NCI-H82 treated with DMSO at 0.1 percent for 48 hours (cell line): Measurements from ENCODE around the gene SRRM1.
"Not testable (repeated sequence)": the region's sequence is repeated elsewhere in the genome, so short reads cannot be mapped to it uniquely, and the experiment has no call there.

Experiments
- DNase-seq: peaks from one replicate; lab custom pipeline; 2025; ENCODE audit not compliant: unreplicated experiment; lab: John Stamatoyannopoulos, UW

SRRM1 gene

DNA sequence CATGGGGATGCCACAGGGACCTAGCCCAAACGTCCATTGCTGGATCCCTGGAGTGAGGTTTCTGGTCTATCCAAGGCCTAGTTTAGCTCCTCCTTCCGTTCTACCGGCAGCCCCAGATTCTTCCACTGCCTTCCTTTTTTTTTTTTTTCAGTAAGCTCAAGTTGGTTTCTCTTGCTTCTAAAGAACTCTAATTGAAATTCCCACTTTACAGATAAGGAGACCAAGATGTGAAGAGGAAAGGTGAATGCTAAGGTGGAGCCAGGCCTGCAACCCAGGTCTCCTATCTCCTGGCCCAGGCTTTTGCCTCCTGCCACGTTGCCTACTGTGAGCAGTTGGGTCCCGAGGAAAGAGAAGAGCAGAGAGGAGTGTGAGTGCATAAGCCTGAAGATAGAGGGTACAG, 70.6 kb downstream of the SRRM1 start:
- DNase-seq = no peak

DNA sequence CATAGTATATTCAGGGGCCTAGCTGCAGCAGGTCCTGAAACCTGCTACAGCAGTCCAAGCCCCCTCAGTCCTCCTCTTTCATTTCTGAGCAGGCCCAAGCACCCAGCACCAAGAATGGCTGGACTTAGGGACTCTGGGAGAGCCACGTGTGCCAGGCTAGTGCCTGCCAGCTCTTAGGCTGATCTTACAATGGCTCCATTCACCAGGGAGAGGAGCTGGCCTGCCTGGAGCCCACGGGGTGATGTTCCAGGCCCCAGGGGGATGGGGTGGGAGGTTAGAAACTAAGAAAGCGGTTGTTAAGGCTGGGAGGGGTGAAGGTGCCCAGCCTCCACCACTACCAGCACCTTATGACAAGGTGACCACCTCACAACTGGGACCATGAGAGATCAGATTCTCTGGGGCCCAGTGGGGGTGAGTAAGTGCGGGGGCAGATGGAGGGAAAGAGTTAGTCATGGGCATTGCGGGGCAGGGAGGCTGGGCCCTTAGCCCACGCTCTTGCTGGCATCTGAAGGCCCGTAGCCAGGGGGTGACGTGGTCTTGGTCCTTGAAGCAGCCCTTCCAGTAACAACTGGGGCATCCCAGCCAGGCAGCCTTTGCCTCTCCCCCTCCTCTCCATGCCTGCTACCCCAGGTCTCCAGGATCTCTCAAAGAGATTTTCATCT, 71.9 kb downstream of the SRRM1 start:
- no peak for DNase-seq

DNA sequence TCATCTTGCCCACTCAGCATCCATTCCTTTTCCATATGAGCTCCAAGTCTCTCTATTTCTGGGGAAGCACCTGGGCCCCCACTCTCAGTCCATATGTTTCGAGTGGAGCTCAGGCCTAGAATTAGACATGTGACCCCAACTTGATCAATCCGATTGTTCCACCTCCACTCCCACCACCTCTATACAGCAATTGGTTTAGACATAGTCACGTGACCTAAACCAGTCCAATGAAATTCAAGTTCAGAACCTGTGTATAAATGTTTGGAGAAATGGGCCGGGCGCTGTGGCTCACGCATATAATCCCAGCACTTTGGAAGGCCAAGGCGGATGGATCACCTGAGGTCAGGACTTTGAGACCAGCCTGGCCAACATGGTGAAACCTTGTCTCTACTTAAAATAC, 72.6 kb downstream of the SRRM1 start:
- no peak for DNase-seq

DNA sequence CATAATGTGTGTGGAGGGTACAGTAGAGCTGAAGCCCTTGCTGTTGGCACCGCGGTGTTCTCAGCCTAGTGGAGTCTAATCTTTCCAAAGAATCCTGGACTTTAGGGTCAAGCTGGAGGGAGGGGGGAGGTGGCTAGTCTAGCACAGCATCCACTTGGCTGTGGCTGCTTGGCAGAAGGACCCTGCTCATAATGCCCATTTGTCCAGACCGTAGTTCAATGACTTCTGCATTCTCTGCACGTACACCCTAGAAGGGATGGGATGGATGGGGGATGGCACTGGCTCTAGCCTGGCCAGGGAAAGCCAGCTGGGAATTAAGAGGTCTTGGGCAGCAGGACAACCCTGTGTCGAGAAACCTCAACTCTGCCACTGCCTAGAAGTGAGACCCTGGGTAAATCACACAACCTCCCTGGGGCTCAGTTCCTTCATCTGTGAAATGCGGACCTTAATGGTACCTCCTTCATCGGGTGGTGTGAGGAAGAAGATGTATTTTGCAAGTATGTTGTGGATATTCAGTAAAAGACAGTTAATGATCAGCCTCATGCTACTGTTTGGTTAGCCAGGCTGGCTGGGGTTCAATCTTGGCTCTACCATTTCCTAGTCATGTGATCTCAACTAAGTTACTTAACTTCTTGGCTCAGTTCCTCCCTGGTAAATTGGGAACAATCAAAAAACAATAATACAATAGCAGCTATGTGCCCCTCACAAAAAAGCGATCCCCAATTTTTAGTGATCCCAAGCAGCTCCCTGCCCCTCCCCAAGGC, 75.0 kb downstream of the SRRM1 start:
- DNase-seq = no peak

DNA sequence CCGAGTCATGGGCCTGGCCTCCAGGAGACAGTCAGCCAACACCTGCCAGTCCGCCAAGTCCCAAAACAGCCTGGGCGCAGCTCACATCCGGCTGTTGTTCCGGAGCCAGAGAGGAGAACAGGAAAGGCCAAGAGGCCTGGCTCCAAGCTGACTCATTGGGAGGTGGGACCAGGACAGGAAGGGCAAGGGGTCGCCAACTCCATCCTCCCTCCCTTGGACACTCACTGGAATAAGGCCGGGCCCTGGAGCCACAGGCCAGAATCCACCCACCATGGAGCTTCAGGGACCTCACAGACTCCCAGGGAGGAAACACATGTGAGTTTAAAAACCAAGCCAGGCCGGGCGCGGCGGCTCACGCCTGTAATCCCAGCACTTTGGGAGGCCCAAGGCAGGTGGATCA, 77.0 kb downstream of the SRRM1 start:
- no peak for DNase-seq

DNA sequence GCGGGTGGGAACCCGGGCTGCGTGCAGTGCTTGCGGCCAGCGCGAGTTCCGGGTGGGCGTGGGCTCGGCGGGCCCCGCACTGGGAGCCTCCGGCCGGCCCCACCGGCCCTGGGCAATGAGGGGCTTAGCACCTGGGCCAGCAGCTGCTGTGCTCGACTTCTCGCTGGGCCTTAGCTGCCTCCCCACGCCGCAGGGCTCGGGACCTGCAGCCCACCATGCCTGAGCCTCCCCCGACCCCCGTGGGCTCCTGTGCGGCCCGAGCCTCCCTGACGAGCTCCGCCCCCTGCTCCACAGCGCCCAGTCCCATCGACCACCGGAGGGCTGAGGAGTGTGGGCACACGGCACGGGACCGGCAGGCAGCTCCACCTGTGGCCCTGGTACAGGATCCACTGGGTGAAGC, 78.4 kb downstream of the SRRM1 start:
- no peak for DNase-seq

DNA sequence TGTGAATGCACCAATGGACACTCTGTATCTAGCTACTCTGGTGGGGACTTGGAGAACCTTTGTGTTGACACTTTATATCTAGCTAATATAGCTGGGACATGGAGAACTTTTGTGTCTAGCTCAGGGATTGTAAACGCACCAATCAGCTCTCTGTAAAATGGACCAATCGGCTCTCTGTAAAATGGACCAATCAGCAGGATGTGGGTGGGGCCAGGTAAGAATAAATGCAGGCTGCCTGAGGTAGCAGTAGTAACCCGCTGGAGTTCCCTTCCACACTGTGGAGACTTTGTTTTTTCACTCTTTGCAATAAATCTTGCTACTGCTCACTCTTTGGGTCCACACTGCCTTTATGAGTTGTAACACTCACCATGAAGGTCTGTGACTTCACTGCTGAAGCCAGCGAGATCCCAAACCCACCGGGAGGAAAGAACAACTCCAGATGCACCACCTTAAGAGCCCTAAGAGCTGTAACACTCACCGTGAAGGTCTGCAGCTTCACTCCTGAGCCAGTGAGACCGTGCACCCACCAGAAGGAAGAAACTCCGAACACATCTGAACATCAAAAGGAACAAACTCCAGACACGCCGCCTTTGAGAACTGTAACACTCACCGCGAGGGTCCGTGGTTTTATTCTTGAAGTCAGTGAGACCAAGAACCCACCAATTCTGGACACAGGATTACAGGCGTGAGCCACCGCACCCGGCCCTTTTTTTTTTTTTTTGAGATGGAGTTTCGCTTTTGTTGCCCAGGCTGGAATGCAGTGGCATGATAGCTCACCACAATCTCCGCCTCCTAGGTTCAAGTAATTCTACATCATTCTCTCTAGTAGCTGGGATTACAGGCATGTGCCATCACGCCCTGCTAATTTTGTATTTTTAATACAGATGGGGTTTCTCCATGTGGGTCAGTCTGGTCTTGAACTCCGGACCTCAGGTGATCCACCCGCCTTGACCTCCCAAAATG, 79.3 kb downstream of the SRRM1 start:
- not testable (repeated sequence) for DNase-seq
